Ishikawa (cell line): ENCODE measurements around the gene PSMA7.

Experiments
- CEBPB ChIP-seq: IDR thresholded peaks from 2 replicates; pipeline ENCODE4 v1.6.1; 2012
- CREB1 ChIP-seq: IDR thresholded peaks from 2 replicates; pipeline ENCODE4 v1.6.1; 2012; ENCODE audit warnings: low read depth
- EGR1 ChIP-seq: IDR thresholded peaks from 2 replicates; pipeline ENCODE4 v1.6.1; 2012
- EP300 ChIP-seq: IDR thresholded peaks from 2 replicates; pipeline ENCODE4 v1.6.1; 2012; ENCODE audit warnings: borderline replicate concordance
- FOXM1 ChIP-seq: IDR thresholded peaks from 2 replicates; pipeline ENCODE4 v1.6.1; 2012; ENCODE audit warnings: low read depth, borderline replicate concordance
- MAX ChIP-seq: IDR thresholded peaks from 2 replicates; pipeline ENCODE4 v1.6.1; 2012
- NFIC ChIP-seq: IDR thresholded peaks from 2 replicates; pipeline ENCODE4 v1.6.1; 2012
- RAD21 ChIP-seq: IDR thresholded peaks from 2 replicates; pipeline ENCODE4 v1.6.1; 2012; ENCODE audit warnings: low read depth
- REST ChIP-seq: IDR thresholded peaks from 2 replicates; pipeline ENCODE4 v1.6.1; 2012; ENCODE audit warnings: low read depth, mild to moderate bottlenecking
- TAF1 ChIP-seq: IDR thresholded peaks from 2 replicates; pipeline ENCODE4 v1.6.1; 2012; ENCODE audit warnings: low read depth, mild to moderate bottlenecking
- TCF12 ChIP-seq: IDR thresholded peaks from 2 replicates; pipeline ENCODE4 v1.6.1; 2012; ENCODE audit warnings: low read depth
- TEAD4 ChIP-seq: IDR thresholded peaks from 2 replicates; pipeline ENCODE4 v1.6.1; 2012
- USF1 ChIP-seq: IDR thresholded peaks from 2 replicates; pipeline ENCODE4 v1.6.1; 2012
- YY1 ChIP-seq: IDR thresholded peaks from 2 replicates; pipeline ENCODE4 v1.6.1; 2012; ENCODE audit warnings: low read depth
- ZBTB7A ChIP-seq: IDR thresholded peaks from 2 replicates; pipeline ENCODE4 v1.6.1; 2012; ENCODE audit warnings: low read depth

PSMA7 gene

GRCh38 chr20:62165762-62166399, 22.7 kb upstream of the PSMA7 start:
- TF ChIP-seq USF1 (no peak), TAF1 (no peak), CEBPB (peak; percentile 89)

- no peak for TF ChIP-seq TAF1
- no peak for TF ChIP-seq CEBPB
- TF ChIP-seq MAX, result no peak
- TF ChIP-seq REST, result no peak
- no peak for TF ChIP-seq NFIC
- TF ChIP-seq EP300, result no peak
- no peak for TF ChIP-seq TEAD4
Observed at GRCh38 chr20:62164879-62165761, 21.9 kb upstream of the PSMA7 start.

- TF ChIP-seq NFIC, result no peak
- TF ChIP-seq FOXM1, result no peak
- no peak for TF ChIP-seq EGR1
- TF ChIP-seq TCF12, result no peak
- no peak for TF ChIP-seq TAF1
- no peak for TF ChIP-seq YY1
- TF ChIP-seq REST, result no peak
- TF ChIP-seq TEAD4, result no peak
- TF ChIP-seq CEBPB, result no peak
- TF ChIP-seq ZBTB7A, result no peak
- TF ChIP-seq USF1, result no peak
- no peak for TF ChIP-seq CREB1
- TF ChIP-seq EP300, result no peak
- no peak for TF ChIP-seq RAD21
- TF ChIP-seq MAX, result no peak
Observed at GRCh38 chr20:62163986-62164762, 21.0 kb upstream of the PSMA7 start.

GRCh38 chr20:62163485-62163865, 20.3 kb upstream of the PSMA7 start:
- no peak for TF ChIP-seq MAX
- no peak for TF ChIP-seq RAD21
- no peak for TF ChIP-seq USF1
- no peak for TF ChIP-seq EP300
- TF ChIP-seq TAF1, result no peak

- TF ChIP-seq USF1 (no peak), MAX (no peak), FOXM1 (no peak), TEAD4 (no peak), EGR1 (no peak)
Observed at GRCh38 chr20:62162765-62163484, 19.7 kb upstream of the PSMA7 start.
